ENCODE measurements around the gene RPGRIP1. TPM values are rescaled to one million over a fixed set of nuclear protein-coding genes. Genes with fewer than 3 reads are reported as not detected.
A peak's percentile ranks its signal among the peaks of the same experiment; 100 is the strongest.

RPGRIP1 gene
- total and polyA plus RNA-seq, 8 donors: 0.41 to 1.3 (median 0.64) TPM

DNA sequence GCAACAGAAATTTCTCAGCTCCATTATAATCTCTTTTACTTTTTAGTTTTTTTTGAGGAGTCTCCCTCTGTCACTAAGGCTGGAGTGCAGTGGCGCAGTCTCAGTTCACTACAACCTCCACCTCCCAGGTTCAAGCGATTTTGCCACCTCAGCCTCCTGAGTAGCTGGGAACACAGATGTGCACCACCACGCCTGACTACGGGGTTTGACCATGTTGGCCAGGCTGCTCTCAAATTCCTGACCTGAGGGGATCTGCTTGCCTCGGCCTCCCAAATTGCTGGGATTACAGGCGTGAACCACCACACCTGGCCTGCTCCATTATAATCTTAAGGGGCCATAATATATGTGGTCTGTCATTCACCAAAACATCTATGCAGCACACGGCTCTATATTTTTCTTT, 34.1 kb upstream of the RPGRIP1 start:
- TF ChIP-seq, protein P1, sequence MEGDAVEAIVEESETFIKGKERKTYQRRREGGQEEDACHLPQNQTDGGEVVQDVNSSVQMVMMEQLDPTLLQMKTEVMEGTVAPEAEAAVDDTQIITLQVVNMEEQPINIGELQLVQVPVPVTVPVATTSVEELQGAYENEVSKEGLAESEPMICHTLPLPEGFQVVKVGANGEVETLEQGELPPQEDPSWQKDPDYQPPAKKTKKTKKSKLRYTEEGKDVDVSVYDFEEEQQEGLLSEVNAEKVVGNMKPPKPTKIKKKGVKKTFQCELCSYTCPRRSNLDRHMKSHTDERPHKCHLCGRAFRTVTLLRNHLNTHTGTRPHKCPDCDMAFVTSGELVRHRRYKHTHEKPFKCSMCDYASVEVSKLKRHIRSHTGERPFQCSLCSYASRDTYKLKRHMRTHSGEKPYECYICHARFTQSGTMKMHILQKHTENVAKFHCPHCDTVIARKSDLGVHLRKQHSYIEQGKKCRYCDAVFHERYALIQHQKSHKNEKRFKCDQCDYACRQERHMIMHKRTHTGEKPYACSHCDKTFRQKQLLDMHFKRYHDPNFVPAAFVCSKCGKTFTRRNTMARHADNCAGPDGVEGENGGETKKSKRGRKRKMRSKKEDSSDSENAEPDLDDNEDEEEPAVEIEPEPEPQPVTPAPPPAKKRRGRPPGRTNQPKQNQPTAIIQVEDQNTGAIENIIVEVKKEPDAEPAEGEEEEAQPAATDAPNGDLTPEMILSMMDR (IDR thresholded peaks at IDR 0.05): no peak
- DNase-seq (no peak), ATAC-seq (no peak)
- H3K27ac ChIP-seq: peak overlapping the region in 1 of 2 donors; percentile 55
- peaks cover 16 to 91% of the 10 kb centered on the region in 2 donors for H3K4me1 ChIP-seq
- intact Hi-C loops (cut with DNase I): no loop called here
- H3K4me3 ChIP-seq: no peak overlapping the region
- H3K9me3 ChIP-seq: no peaks in the 10 kb centered on the region
- H3K27me3 ChIP-seq: no peaks in the 10 kb centered on the region
- peaks cover 0 to 79% of the 10 kb centered on the region in 2 donors for H3K36me3 ChIP-seq

DNA sequence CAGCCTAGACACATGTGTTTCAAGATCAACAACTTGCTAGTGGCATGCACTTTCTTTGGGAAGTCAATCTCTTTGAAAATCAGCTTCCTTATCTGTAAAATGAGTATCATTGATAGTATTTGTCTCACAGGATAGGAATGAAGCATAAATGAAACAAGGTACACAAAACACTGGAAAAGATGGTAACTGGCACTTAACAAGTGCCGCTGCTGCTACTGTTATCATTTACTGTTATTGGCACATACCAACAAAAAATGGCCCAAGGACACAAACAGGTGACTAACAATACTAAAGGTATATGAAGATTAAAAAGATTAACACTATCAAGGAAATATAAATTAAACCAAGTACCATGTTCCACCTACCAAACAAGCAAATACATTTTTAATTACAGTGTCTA, 31.5 kb upstream of the RPGRIP1 start:
- peaks cover 0 to 88% of the 10 kb centered on the region in 2 donors for H3K36me3 ChIP-seq
- no peak overlapping the region for H3K27ac ChIP-seq
- no peaks in the 10 kb centered on the region for H3K9me3 ChIP-seq
- intact Hi-C loops (cut with DNase I): no loop called here
- no peak for ATAC-seq
- TF ChIP-seq, protein P1 (IDR thresholded peaks at IDR 0.05): no peak
- H3K27me3 ChIP-seq: no peaks in the 10 kb centered on the region
- H3K4me1 ChIP-seq: peaks cover 9 to 67% of the 10 kb centered on the region in 2 donors
- DNase-seq: no peak
- H3K4me3 ChIP-seq: no peak overlapping the region

DNA sequence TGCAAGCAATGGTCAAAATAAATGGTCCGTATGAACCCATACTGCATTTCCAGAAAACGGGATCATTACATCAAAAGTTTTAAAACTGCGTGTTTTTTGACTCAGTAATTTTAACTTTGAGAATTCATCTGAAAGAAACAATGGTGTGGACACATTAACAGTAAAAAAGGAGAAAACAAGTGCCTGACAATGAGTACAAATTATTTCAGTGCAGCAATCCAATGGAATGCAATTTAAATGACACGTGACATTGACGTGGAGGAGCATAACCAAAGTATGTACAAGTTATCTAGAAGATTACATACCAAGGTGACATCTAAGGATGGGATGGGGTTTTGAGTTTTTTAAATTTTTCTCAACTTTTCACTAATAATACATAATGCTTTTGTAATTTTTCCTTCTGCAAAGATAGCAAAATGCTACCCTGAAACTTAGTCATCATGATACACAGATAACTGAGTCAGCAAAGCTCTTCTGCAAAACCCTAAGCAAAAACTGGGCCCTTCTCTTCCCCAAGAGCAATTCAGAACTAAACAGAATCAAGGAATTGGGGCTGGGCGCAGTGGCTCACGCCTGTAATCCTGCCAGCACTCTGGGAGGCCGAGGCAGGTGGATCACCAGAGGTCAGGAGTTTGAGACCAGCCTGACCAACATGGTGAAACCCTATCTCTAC, 31.0 kb upstream of the RPGRIP1 start:
- H3K4me3 ChIP-seq: no peak overlapping the region
- ATAC-seq (no peak), DNase-seq (no peak)
- no peaks in the 10 kb centered on the region for H3K9me3 ChIP-seq
- no peaks in the 10 kb centered on the region for H3K27me3 ChIP-seq
- intact Hi-C loops (cut with DNase I): no loop called here
- peaks cover 0 to 88% of the 10 kb centered on the region in 2 donors for H3K36me3 ChIP-seq
- TF ChIP-seq, protein P1 (IDR thresholded peaks at IDR 0.05): no peak
- H3K27ac ChIP-seq: no peak overlapping the region
- peaks cover 9 to 66% of the 10 kb centered on the region in 2 donors for H3K4me1 ChIP-seq

DNA sequence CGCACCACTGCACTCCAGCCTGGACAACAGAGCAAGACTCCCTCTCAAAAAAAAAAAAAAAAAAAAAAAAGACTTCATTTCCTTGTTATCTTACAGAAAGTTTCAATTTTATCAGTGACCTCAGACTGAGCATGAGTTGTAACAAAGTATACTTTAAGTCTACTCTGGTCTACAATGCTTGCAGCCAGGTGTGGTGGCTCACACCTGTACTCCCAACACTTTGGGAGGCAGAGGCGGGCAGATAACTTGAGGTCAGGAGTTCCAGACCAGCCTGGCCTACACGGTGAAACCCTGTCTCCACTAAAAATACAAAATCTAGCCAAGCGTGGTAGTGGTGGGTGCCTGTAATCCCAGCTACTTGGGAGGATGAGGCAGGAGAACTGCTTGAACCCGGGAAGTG, 28.7 kb upstream of the RPGRIP1 start:
- no peaks in the 10 kb centered on the region for H3K9me3 ChIP-seq
- TF ChIP-seq, protein P1 (IDR thresholded peaks at IDR 0.05): no peak
- ATAC-seq: no peak
- no peaks in the 10 kb centered on the region for H3K27me3 ChIP-seq
- no peak for DNase-seq
- intact Hi-C loops (cut with DNase I): no loop called here
- H3K27ac ChIP-seq: no peak overlapping the region
- peaks cover 0 to 87% of the 10 kb centered on the region in 2 donors for H3K36me3 ChIP-seq
- peaks cover 11 to 65% of the 10 kb centered on the region in 2 donors for H3K4me1 ChIP-seq
- H3K4me3 ChIP-seq: no peak overlapping the region

DNA sequence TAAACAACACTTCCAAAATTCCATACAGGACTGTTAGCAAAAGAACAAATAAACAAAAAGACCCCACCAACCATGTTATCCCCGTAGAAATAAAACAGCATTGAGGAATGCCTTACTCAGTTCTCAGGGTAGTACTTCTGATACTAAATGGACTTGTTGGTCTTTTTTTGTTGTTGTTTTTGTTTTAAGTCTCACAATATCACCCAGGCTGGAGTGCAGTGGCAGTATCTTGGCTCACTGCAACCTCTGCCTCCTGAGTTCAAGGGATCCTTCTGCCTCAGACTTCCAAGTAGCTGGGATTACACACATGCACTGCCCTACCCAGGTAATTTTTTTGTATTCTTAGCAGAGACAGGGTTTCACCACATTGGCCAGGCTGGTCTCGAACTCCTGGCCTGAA, 27.7 kb upstream of the RPGRIP1 start:
- TF ChIP-seq, protein P1 (IDR thresholded peaks at IDR 0.05): no peak
- Histone ChIP-seq H3K4me1 (peaks cover 16 to 65% of the 10 kb centered on the region in 2 donors), H3K9me3 (no peaks in the 10 kb centered on the region), H3K4me3 (no peak overlapping the region), H3K36me3 (peaks cover 0 to 92% of the 10 kb centered on the region in 2 donors), H3K27me3 (no peaks in the 10 kb centered on the region), H3K27ac (no peak overlapping the region)
- DNase-seq (no peak), ATAC-seq (no peak)
- intact Hi-C loops (cut with DNase I): no loop called here

All from left lung (tissue), 10 donors.